IMR-90 (cell line): ENCODE results near the gene HSPB9.

Experiments used
- CTCF ChIP-seq: conservative IDR thresholded peaks from 2 replicates; pipeline ENCODE4 v1.5.1; 2012; ENCODE audit warnings: mild to moderate bottlenecking, low read depth, low read length, improper control_type of control experiment
- MAFK ChIP-seq: IDR thresholded peaks from 2 replicates; pipeline ENCODE4 v1.6.1; 2012; ENCODE audit warnings: low read depth, low read length, improper control_type of control experiment
- POLR2A ChIP-seq: IDR thresholded peaks from 2 replicates; pipeline ENCODE4 v1.6.1; 2012; ENCODE audit warnings: mild to moderate bottlenecking, low read depth, low read length
- SMC3 ChIP-seq: fragments of 150-350 bp; IDR thresholded peaks from 2 replicates; pipeline ENCODE4 v1.6.1; 2016; ENCODE audit warnings: low read depth, mild to moderate bottlenecking, antibody characterized with exemption, low read length, moderate library complexity

- no peak for TF ChIP-seq POLR2A
- no peak for TF ChIP-seq MAFK
- TF ChIP-seq SMC3, result no peak
- TF ChIP-seq CTCF, result no peak
Observed at GRCh38 chr17:42165751-42166150, 43.1 kb downstream of the HSPB9 start.
